Fibroblast of pulmonary artery (primary cell): Measurements from ENCODE around the gene HIGD1C.

Source experiments
- DNase-seq: peaks from one replicate; pipeline ENCODE4 v3.0.0-alpha.2; 2010; ENCODE audit warnings: low read depth
- H3K4me3 ChIP-seq: replicated peaks from 2 replicates; pipeline ENCODE4 v1.5.1; 2011; ENCODE audit warnings: low read depth, mild to moderate bottlenecking, control low read depth, low read length, moderate library complexity
- CTCF ChIP-seq: IDR thresholded peaks from 2 replicates; pipeline ENCODE4 v1.5.1; 2011; ENCODE audit warnings: mild to moderate bottlenecking, control low read depth, low read length, inconsistent platforms; ENCODE audit errors: missing control alignments

Gene HIGD1C

DNA sequence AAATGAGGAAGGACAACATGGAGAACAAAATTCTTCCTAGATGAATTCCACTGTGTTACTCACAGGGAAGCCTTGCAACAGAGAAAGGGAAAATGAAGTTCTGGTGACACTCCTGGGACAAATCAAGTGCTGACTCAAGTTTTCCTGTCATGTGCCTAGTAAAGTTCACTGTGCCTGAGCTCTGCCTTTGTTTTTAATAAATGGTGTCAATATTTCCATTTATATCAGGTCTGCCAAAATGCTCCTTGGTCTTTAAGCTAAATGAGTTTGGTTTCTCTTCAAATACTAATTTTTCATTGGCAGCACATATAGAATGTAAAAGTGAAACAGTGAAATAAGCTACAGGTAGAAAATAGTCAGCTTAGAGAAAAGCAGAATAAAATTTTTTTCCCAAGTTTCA, 33.0 kb downstream of the HIGD1C start:
- DNase-seq, result peak; percentile 83
- no peak for TF ChIP-seq CTCF
- no peak overlapping the region for H3K4me3 ChIP-seq

DNA sequence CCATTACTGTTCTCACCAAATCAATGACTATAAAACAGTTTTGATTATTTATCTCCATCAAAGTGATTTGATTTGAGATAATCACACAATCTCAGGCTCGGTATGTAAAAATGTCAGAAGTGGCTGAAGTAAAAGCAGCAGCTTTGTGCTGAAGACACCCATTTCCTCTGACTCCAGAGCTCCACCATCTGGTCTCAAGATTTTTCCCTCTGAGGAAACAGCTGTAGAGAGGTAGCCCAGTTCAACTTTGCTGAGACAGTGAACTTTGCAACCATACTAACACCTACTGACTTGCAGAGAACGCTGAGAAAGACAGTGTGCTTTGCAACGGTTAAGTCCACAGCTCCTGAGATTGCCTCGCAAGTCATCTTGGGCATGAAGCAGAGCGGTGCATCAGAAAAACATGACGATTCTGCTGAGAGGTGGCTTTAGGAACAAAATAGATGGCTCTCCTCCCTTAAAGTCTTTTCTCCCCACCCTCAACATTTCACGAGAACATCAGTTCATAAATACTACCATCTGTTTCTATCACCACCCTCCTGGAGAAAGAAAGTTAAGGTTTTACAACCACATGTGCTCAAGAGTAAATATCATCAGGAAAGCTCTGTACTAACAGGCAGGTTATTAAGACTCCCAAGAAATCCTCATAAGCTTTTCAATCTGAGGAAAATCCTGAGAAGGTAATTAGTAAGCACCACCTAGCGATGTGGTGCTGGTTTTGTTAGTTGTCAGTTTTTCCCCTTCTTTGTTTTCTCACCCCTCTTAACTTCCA, 34.8 kb downstream of the HIGD1C start:
- DNase-seq, result peak; percentile 76
- TF ChIP-seq CTCF, result peak; percentile 81
- H3K4me3 ChIP-seq, result no peak overlapping the region

DNA sequence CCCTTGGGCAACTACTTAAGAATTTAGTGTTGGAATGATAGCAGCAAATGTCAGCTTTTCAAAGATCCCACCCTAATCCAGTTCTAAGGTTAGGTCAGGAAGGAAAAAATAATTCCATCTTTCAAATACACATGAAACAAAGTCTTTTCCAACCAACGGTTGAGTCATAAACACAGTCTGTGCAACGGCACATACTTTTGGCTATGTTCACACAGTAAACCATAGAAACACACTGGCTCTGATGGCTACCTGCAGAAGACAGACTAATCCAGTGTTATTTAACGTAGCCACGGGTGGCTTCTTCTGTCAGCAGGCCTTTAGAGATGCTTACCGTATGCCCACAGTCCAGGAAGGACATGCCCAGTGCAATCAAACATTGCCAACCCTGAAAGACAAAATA, 35.7 kb downstream of the HIGD1C start:
- no peak for DNase-seq
- no peak for TF ChIP-seq CTCF
- H3K4me3 ChIP-seq, result no peak overlapping the region

- TF ChIP-seq CTCF, result no peak
- DNase-seq, result no peak
- H3K4me3 ChIP-seq, result no peak overlapping the region
These were observed 36.5 kb downstream of the HIGD1C start for GRCh38 chr12:50988871-50989270.

DNA sequence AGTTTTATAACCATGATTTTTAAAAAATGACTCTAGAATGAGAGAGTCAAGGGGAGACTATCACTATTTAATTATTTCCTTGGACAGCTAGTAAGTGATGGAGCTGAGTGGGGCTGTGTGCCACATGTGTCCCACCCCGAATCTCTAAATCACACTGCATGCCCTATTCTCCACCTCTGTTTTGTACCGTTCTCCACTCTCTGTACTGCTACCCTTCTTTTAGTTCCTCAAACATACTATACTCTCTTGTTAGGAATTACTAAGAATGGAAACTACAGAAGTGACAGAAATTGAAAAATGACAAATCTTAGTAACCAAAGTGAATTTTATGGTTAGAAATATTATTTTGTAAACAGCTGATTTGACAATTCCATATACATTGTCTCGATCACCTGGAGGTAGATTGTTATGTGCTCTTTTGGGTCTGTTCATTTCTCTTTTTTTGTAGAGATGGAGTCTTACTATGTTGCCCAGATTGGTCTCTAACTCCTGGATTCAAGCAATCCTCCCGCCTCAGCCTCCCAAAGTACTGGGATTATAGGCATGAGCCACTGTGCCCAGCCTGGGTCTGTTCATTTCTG, 37.9 kb downstream of the HIGD1C start:
- no peak for TF ChIP-seq CTCF
- no peak overlapping the region for H3K4me3 ChIP-seq
- DNase-seq, result no peak

DNA sequence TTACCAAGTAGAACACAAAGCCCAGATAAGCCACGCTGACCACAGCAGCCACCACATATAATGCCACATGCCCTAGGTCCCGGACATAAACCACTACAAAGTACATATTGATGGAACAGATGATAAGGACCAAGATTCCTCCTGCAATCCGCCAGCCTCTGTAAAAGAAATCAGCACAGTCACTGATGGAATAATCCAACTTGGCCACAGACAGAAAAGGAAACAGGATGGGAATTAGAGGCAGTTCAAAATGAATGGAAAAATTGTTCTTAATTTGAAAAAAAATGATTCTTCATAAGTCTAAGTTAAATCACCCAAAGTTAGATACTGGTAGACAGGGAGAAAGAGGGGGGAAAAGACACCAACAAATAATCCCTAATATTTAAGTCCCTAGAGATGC, 38.4 kb downstream of the HIGD1C start:
- DNase-seq, result no peak
- no peak overlapping the region for H3K4me3 ChIP-seq
- no peak for TF ChIP-seq CTCF

GRCh38 chr12:50991291-50991690, 38.9 kb downstream of the HIGD1C start:
- H3K4me3 ChIP-seq, result no peak overlapping the region
- no peak for TF ChIP-seq CTCF
- DNase-seq, result no peak
